GM12892 (cell line): ENCODE measurements around the gene MED26.
A peak's percentile ranks its signal among the peaks of the same experiment; 100 is the strongest.
"Not testable (repeated sequence)": the region's sequence is repeated elsewhere in the genome, so short reads cannot be mapped to it uniquely, and the experiment has no call there.

ENCODE experiments used
- DNase-seq: peaks from one replicate; pipeline ENCODE4 v3.0.0; 2011; ENCODE audit not compliant: insufficient read length
- FAIRE-seq: peaks from 2 replicates; lab custom pipeline; 2011; peaks lifted over from hg19 to GRCh38; lab: Jason Lieb, UNC
- POLR2A ChIP-seq: IDR thresholded peaks from 2 replicates; pipeline ENCODE4 v1.6.1; 2011; ENCODE audit warnings: low read depth, low read length, control low read depth
- POLR2AphosphoS5 ChIP-seq: IDR thresholded peaks from 2 replicates; pipeline ENCODE4 v1.6.1; 2011; ENCODE audit warnings: low read depth, low read length, control low read depth
- TAF1 ChIP-seq: IDR thresholded peaks from 2 replicates; pipeline ENCODE4 v1.6.1; 2011; ENCODE audit warnings: low read depth, mild to moderate bottlenecking, control low read depth, low read length, borderline replicate concordance

Gene MED26

GRCh38 chr19:16660763-16661479 is 32.9 kb upstream of the MED26 start, which contains the start of gene TMEM38A:
Gene TMEM38A, plus strand, starts transcription at chr19:16661139. Its CDS starts 79 bp downstream, at chr19:16661218.
- TF ChIP-seq TAF1 (no peak), POLR2AphosphoS5 (no peak), POLR2A (no peak)
- FAIRE-seq: no peak
- DNase-seq: peak; percentile 41

GRCh38 chr19:16659832-16660708 is 32.1 kb upstream of the MED26 start, which contains the start of gene SMIM7:
Gene SMIM7, minus strand, starts transcription at chr19:16660144. Its CDS starts 34 bp downstream, at chr19:16660110.
- TF ChIP-seq POLR2AphosphoS5: peak; percentile 93
- TF ChIP-seq POLR2A: peak; percentile 93
- TF ChIP-seq TAF1: peak; percentile 60
- FAIRE-seq (peak; percentile 99), DNase-seq (peak; percentile 95)

- DNase-seq: no peak
- FAIRE-seq: no peak
- TF ChIP-seq POLR2AphosphoS5 (no peak), TAF1 (no peak), POLR2A (no peak)
Observed at GRCh38 chr19:16659464-16659831, 31.4 kb upstream of the MED26 start.

- FAIRE-seq (no peak), DNase-seq (no peak)
- TF ChIP-seq POLR2AphosphoS5: no peak
Observed at GRCh38 chr19:16657384-16657783, 29.4 kb upstream of the MED26 start.

- TF ChIP-seq TAF1: no peak
- TF ChIP-seq POLR2A: no peak
- no peak for TF ChIP-seq POLR2AphosphoS5
- FAIRE-seq (no peak), DNase-seq (no peak)
Observed at GRCh38 chr19:16655727-16656126, 27.7 kb upstream of the MED26 start.

GRCh38 chr19:16654627-16655026 is 26.6 kb upstream of the MED26 start:
- FAIRE-seq: no peak
- no peak for DNase-seq
- no peak for TF ChIP-seq POLR2AphosphoS5

GRCh38 chr19:16654140-16654539 is 26.1 kb upstream of the MED26 start:
- no peak for FAIRE-seq
- TF ChIP-seq POLR2AphosphoS5: no peak
- no peak for TF ChIP-seq TAF1
- TF ChIP-seq POLR2A: no peak
- no peak for DNase-seq

- DNase-seq (no peak), FAIRE-seq (no peak)
- TF ChIP-seq POLR2AphosphoS5 (no peak), POLR2A (no peak), TAF1 (no peak)
Observed at GRCh38 chr19:16652854-16653253, 24.9 kb upstream of the MED26 start.

GRCh38 chr19:16651421-16652188 is 23.6 kb upstream of the MED26 start:
- FAIRE-seq, DNase-seq: not testable (repeated sequence)

GRCh38 chr19:16650821-16651220 is 22.8 kb upstream of the MED26 start:
- no peak for DNase-seq
- no peak for FAIRE-seq
- TF ChIP-seq POLR2A (peak; percentile 25; the same call in 1 of the 2 replicates), TAF1 (no peak), POLR2AphosphoS5 (no peak)

GRCh38 chr19:16649734-16650133 is 21.7 kb upstream of the MED26 start:
- no peak for DNase-seq
- TF ChIP-seq POLR2A: no peak
- TF ChIP-seq POLR2AphosphoS5: no peak
- TF ChIP-seq TAF1: no peak
- FAIRE-seq: no peak
